ENCODE results near the gene TOMM34. TPM values are rescaled to one million over a fixed set of nuclear protein-coding genes. Genes with fewer than 3 reads are reported as not detected.

The TOMM34 gene
- total and polyA plus RNA-seq, 12 donors: 17.8 to 178 (median 48.3) TPM

GRCh38 chr20:44976698-44977097 is 16.5 kb upstream of the TOMM34 start:
- intact Hi-C loops (cut with DNase I): no loop called here
- TF ChIP-seq CTCF (IDR thresholded peaks at IDR 0.05) (no peak), POLR2A (IDR thresholded peaks at IDR 0.05) (no peak)
- H3K36me3 ChIP-seq (replicated peaks in 1 of 2): peaks cover 0 to 26% of the 10 kb centered on the region in 2 donors
- WGBS, 4 donors: 95 to 98% (median 97%) methylated on average over 4 of the region's 4 CpGs
- H3K9me3 ChIP-seq (replicated peaks in 1 of 3): no peaks in the 10 kb centered on the region
- no peaks in the 10 kb centered on the region for H3K27me3 ChIP-seq
- no peak overlapping the region for H3K27ac ChIP-seq
- no peak for DNase-seq
- peaks cover 0 to 4% of the 10 kb centered on the region in 2 donors for H3K4me1 ChIP-seq (replicated peaks in 1 of 2)
- H3K4me3 ChIP-seq: no peak overlapping the region

- Histone ChIP-seq H3K4me3 (no peak overlapping the region), H3K36me3 (replicated peaks in 1 of 2) (peaks cover 0 to 26% of the 10 kb centered on the region in 2 donors), H3K4me1 (replicated peaks in 1 of 2) (peaks cover 9 to 14% of the 10 kb centered on the region in 2 donors), H3K27ac (peak overlapping the region in 4 of 5 donors; percentile 2 to 23 (median 8)), H3K27me3 (no peaks in the 10 kb centered on the region), H3K9me3 (replicated peaks in 1 of 3) (no peaks in the 10 kb centered on the region)
- 45 to 60% (median 56%) methylated on average over 2 of the region's 2 CpGs for WGBS, 4 donors
- no peak for DNase-seq
- TF ChIP-seq CTCF (IDR thresholded peaks at IDR 0.05): no peak
- TF ChIP-seq POLR2A (IDR thresholded peaks at IDR 0.05): no peak
- intact Hi-C loops (cut with DNase I): no loop called here
Measured at GRCh38 chr20:44973053-44973452, 12.9 kb upstream of the TOMM34 start.

GRCh38 chr20:44970243-44970757 is 10.1 kb upstream of the TOMM34 start:
- Histone ChIP-seq H3K4me3 (no peak overlapping the region), H3K27me3 (no peaks in the 10 kb centered on the region), H3K9me3 (replicated peaks in 1 of 3) (no peaks in the 10 kb centered on the region), H3K27ac (peak overlapping the region in 1 of 5 donors; percentile 10), H3K4me1 (replicated peaks in 1 of 2) (peaks cover 9 to 28% of the 10 kb centered on the region in 2 donors), H3K36me3 (replicated peaks in 1 of 2) (peaks cover 0 to 22% of the 10 kb centered on the region in 2 donors)
- intact Hi-C loops (cut with DNase I): no loop called here
- TF ChIP-seq POLR2A (IDR thresholded peaks at IDR 0.05): no peak
- no peak for TF ChIP-seq CTCF (IDR thresholded peaks at IDR 0.05)
- DNase-seq: no peak
- WGBS, 4 donors: 44 to 61% (median 54%) methylated on average over 1 of the region's 1 CpG

- no peak overlapping the region for H3K27ac ChIP-seq
- TF ChIP-seq POLR2A (IDR thresholded peaks at IDR 0.05) (no peak), CTCF (IDR thresholded peaks at IDR 0.05) (no peak)
- no peaks in the 10 kb centered on the region for H3K9me3 ChIP-seq (replicated peaks in 1 of 3)
- intact Hi-C loops (cut with DNase I): no loop called here
- H3K4me1 ChIP-seq (replicated peaks in 1 of 2): peaks cover 9 to 28% of the 10 kb centered on the region in 2 donors
- no peak overlapping the region for H3K4me3 ChIP-seq
- 41 to 48% (median 45%) methylated on average over 3 of the region's 3 CpGs for WGBS, 4 donors
- no peak for DNase-seq
- H3K27me3 ChIP-seq: no peaks in the 10 kb centered on the region
- peaks cover 0 to 13% of the 10 kb centered on the region in 2 donors for H3K36me3 ChIP-seq (replicated peaks in 1 of 2)
Measured at GRCh38 chr20:44969300-44969894, 9.2 kb upstream of the TOMM34 start.
